AG20443 (cell line): ENCODE results near the gene TTF2.

ENCODE experiments used
- DNase-seq: peaks from one replicate; pipeline ENCODE4 v3.0.0; 2012; ENCODE audit warnings: low spot score, mixed read lengths

TTF2 gene

GRCh38 chr1:117059678-117060440, at the start of gene TTF2:
TSS of gene TTF2 (plus strand) at chr1:117060326. CDS start at chr1:117060347, 21 bp downstream.
- DNase-seq = peak; percentile 98

- DNase-seq = no peak
These were observed 48.8 kb upstream of the TTF2 start for GRCh38 chr1:117011334-117011733.

DNA sequence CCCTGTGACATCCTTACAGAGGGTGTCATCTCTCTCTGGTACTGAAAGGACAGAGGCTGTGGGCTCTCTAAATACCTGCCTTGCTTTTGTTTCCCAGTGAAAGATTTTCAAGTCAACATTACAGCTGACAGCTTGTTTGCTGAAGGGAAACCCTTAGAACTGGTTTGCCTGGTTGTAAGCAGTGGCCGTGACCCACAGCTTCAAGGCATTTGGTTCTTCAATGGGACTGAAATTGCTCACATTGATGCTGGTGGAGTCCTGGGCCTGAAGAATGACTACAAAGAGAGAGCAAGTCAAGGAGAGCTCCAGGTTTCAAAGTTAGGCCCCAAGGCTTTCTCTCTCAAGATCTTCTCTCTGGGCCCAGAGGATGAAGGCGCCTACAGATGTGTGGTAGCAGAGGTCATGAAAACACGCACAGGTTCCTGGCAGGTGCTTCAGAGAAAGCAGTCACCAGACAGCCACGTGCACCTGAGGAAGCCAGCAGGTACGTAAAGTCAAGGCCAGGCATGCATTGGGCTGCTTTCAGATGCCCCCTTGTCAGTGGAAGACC, 46.7 kb upstream of the TTF2 start:
- DNase-seq = no peak

DNA sequence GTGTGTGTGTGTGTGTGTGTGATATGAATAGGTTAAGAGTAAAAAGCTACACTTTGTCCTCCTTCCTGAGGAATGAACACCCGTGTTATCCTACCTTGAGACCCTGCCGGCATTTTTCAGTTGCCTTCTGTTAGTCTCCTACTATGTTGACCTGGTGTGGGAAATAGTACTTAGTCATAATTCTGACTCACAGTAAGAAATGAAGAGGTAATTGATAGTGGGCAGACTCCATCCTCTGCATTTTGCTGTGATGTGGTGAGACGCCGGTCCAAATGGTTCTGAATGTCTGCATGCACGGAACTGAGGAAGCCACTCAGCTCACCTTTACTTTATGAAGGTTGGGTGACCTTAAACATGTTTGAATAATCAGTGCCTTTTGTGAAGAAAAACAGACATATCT, 45.9 kb upstream of the TTF2 start:
- no peak for DNase-seq

- DNase-seq = no peak
These were observed 44.4 kb upstream of the TTF2 start for GRCh38 chr1:117015724-117016123.

- no peak for DNase-seq
These were observed 43.1 kb upstream of the TTF2 start for GRCh38 chr1:117017062-117017461.

- DNase-seq = no peak
These were observed 42.5 kb upstream of the TTF2 start for GRCh38 chr1:117017648-117018047.

GRCh38 chr1:117020526-117021156, 39.5 kb upstream of the TTF2 start:
- DNase-seq = no peak

- no peak for DNase-seq
These were observed 38.0 kb upstream of the TTF2 start for GRCh38 chr1:117022114-117022513.

GRCh38 chr1:117025568-117025967, 34.6 kb upstream of the TTF2 start:
- DNase-seq = no peak

GRCh38 chr1:117026361-117026760, 33.8 kb upstream of the TTF2 start:
- DNase-seq = no peak

DNA sequence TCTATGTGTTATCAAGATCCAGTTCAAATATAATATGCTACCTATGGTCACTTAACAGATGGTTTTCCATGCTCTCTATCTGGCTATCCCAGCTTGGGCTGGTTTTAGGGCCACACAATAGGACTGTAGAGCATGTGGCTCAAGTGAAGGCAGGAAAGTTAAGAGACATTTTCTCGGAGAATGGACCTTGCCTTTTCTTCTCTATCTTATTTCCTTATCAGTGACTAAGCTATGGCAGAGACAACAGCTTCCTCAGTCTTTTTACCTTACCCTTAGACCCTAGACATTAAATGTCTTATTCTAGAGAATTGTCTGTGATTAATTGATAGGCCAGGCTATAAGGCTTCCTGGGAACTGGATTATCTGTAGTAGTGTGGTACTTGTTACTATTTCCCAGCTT, 30.4 kb upstream of the TTF2 start:
- no peak for DNase-seq

DNA sequence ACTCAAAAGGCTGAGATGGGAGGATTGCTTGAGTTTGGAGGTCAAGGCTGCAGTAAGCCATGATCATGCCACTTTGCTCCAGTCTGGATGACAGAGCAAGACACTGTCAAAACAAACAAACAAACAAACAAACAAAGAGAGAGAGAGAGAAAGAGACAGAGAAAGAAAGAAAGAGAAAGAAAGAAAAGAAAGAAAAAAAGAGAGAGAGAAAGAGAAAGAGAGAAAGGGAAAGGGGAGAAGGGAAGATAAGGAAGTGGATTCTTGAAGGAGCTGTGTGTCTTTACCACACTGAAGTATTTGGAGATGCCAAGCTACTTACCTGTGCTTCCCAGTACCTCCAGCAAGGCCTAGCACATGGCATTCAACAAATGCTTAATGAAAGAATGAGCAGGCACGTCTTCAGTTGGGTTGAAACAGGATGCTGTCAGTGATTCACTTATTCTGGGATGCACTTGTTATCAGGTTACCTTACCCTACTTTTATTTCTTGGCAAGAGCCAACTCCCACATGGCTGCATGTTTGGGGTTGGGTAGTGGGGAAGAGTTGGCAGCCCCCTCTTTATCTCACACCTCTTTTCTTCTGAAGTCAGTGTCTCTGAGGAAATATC, 29.8 kb upstream of the TTF2 start:
- DNase-seq = no peak

- no peak for DNase-seq
These were observed 27.9 kb upstream of the TTF2 start for GRCh38 chr1:117032266-117032665.

- no peak for DNase-seq
These were observed 27.2 kb upstream of the TTF2 start for GRCh38 chr1:117032681-117033539.

GRCh38 chr1:117033772-117034171, 26.4 kb upstream of the TTF2 start:
- DNase-seq = no peak

- no peak for DNase-seq
These were observed 25.3 kb upstream of the TTF2 start for GRCh38 chr1:117034791-117035290.

- DNase-seq = no peak
These were observed 24.1 kb upstream of the TTF2 start for GRCh38 chr1:117036018-117036461.

- DNase-seq = no peak
These were observed 22.3 kb upstream of the TTF2 start for GRCh38 chr1:117037802-117038201.

- DNase-seq = no peak
These were observed 21.9 kb upstream of the TTF2 start for GRCh38 chr1:117038236-117038635.

DNA sequence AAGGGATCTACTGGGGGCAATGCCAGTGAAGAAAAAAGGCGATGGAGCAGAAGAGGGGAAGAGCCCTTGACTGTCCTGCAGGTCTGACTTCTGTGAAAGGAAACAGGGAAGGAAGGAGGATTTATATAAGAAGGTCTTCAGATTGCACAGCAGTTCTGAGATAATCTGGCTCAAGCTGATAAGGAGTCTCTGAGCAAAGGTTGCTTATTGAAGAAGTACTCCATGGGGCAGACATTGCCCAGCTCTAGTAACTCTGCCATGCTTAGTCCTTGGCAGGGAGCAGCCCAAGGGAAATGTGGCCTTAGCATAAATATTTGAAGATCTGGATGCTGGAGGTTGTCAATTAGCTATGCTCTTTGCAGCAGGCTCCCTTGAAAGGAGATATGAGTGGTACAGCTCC, 15.9 kb upstream of the TTF2 start:
- no peak for DNase-seq

DNA sequence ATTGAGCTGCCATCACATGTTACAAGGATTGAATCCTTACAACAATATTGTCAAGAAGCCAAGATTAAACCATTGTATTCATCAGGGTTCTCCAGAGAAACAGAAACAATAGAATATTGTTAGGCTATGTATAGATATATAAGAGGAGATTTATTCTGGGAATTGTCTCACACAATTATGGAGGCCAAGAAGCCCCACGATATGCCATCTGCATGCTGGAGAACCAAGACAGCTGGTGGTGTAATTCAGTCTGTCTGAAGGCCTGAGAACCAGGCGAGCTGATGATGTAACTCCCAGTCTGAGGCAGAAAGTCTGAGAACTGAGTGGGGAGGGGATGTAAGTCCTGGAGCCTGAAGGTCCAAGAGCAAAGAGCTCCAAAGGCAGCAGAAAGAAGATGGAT, 14.5 kb upstream of the TTF2 start:
- no peak for DNase-seq
